K562 (cell line): ENCODE results near the gene ZNF24. TPM values are rescaled to one million over a fixed set of nuclear protein-coding genes. Genes with fewer than 3 reads are reported as not detected.

Source experiments
- CBX3 ChIP-seq, 2 experiments: IDR thresholded peaks; 1 replicate in 1 of 2; 2 replicates in 1 of 2; pipeline ENCODE4 v1.6.1; 2012; ENCODE audit warnings: inconsistent platforms in 2 of 2, low read length in 2 of 2, borderline replicate concordance in 1 of 2, control low read depth in 1 of 2
- CHCHD3 ChIP-seq: fragments of 250-450 bp; sonication (Bioruptor Pico); IDR thresholded peaks from 2 replicates; pipeline ENCODE4 v2.1.2; 2022; ENCODE audit warnings: mild to moderate bottlenecking
- DIDO1 ChIP-seq: fragments of 450-650 bp; IDR thresholded peaks from 2 replicates; pipeline ENCODE4 v1.6.1; 2016; ENCODE audit warnings: low read depth, missing biosample characterization, missing genetic modification characterization
- E2F8 ChIP-seq: fragments of 450-650 bp; IDR thresholded peaks from 2 replicates; pipeline ENCODE4 v1.7.1; 2018; ENCODE audit warnings: mild to moderate bottlenecking, low read depth; ENCODE audit not compliant: partially characterized antibody
- ELF1 ChIP-seq: fragments of 200-800 bp; sonication (Bioruptor generic); IDR thresholded peaks from 2 replicates; pipeline ENCODE4 v1.6.1; 2016; ENCODE audit warnings: missing genetic modification characterization, missing compliant biosample characterization
- FOXJ3 ChIP-seq: sonication (generic); formaldehyde crosslinking; IDR thresholded peaks from 2 replicates; pipeline ENCODE4 v1.4.0; 2020; ENCODE audit warnings: mild to moderate bottlenecking, missing genetic modification reagents
- HDAC6 ChIP-seq: IDR thresholded peaks from 2 replicates; pipeline ENCODE4 v1.6.1; 2012; ENCODE audit warnings: low read depth, mild to moderate bottlenecking, control low read depth, inconsistent platforms, low read length, moderate library complexity
- KAT2B ChIP-seq: IDR thresholded peaks from one replicate; pipeline ENCODE4 v1.6.1; 2012; ENCODE audit warnings: low read depth, mild to moderate bottlenecking, control low read depth, inconsistent platforms, low read length, moderate library complexity
- KAT7 ChIP-seq: sonication (generic); formaldehyde crosslinking; IDR thresholded peaks from 2 replicates; pipeline ENCODE4 v1.8.0; 2022; ENCODE audit warnings: missing genetic modification reagents, mild to moderate bottlenecking, borderline replicate concordance
- MTA2 ChIP-seq: fragments of 450-650 bp; IDR thresholded peaks from 2 replicates; pipeline ENCODE4 v1.6.1; 2016; ENCODE audit warnings: low read depth
- MXI1 ChIP-seq: IDR thresholded peaks from 2 replicates; pipeline ENCODE4 v1.6.1; 2011; ENCODE audit warnings: low read depth, mild to moderate bottlenecking, improper control_type of control experiment, low read length
- NR2F6 ChIP-seq: fragments of 450-650 bp; formaldehyde crosslinking; IDR thresholded peaks from 2 replicates; pipeline ENCODE4 v1.4.0; 2020; ENCODE audit warnings: mild to moderate bottlenecking
- NR3C1 ChIP-seq: sonication (generic); formaldehyde crosslinking; IDR thresholded peaks from 2 replicates; pipeline ENCODE4 v1.8.1; 2022; ENCODE audit warnings: missing genetic modification reagents
- PHF8 ChIP-seq: fragments of 200-600 bp; sonication (generic); IDR thresholded peaks from 2 replicates; pipeline ENCODE4 v1.6.1; 2012; ENCODE audit warnings: mixed run types, mild to moderate bottlenecking, inconsistent platforms, low read length, moderate library complexity, borderline replicate concordance
- SMARCA5 ChIP-seq: fragments of 450-650 bp; IDR thresholded peaks from 2 replicates; pipeline ENCODE4 v1.6.1; 2016
- SP2 ChIP-seq: IDR thresholded peaks from 2 replicates; pipeline ENCODE4 v1.6.1; 2011; ENCODE audit warnings: mild to moderate bottlenecking, low read depth, low read length, moderate library complexity; ENCODE audit not compliant: poor library complexity, severe bottlenecking; ENCODE audit errors: extremely low read depth
- TAF15 ChIP-seq: fragments of 200-400 bp; formaldehyde crosslinking; IDR thresholded peaks from 2 replicates; pipeline ENCODE4 v1.6.1; 2017; ENCODE audit warnings: mild to moderate bottlenecking, low read depth, low read length, moderate library complexity
- TCF7 ChIP-seq: sonication (generic); IDR thresholded peaks from 2 replicates; pipeline ENCODE4 v1.6.1; 2016; ENCODE audit warnings: antibody characterized with exemption, borderline replicate concordance
- ZBTB5 ChIP-seq: fragments of 450-650 bp; IDR thresholded peaks from 2 replicates; pipeline ENCODE4 v1.6.1; 2017; ENCODE audit warnings: antibody characterized with exemption
- ZNF780A ChIP-seq: fragments of 250-450 bp; sonication (Bioruptor Pico); IDR thresholded peaks from 2 replicates; pipeline ENCODE4 v1.5.0; 2021; ENCODE audit warnings: mild to moderate bottlenecking
- polyA plus RNA-seq, 8 experiments: library from polyadenylated mRNA; depleted of rRNA in 4 of 8; stranded (reverse) in 5 of 8; unstranded in 3 of 8; fragments of >200 nt; fragmentation: Nextera tagmentation in 2 of 8; fragmentation: Illumina TruSeq in 1 of 8; extraction: Ambion mirVana in 2 of 8; extraction: Trizol in 1 of 8; gene quantifications; 2 replicates each; pipeline versions ENCODE4 v1.2.1 to v1.2.3, GENCODE V29; 2011 to 2014; ENCODE audit warnings: inconsistent platforms in 1 of 8, missing spikeins in 1 of 8
- total RNA-seq, 7 experiments: library from RNA; depleted of rRNA in 6 of 7; stranded (reverse); fragments of >200 nt in 6 of 7; fragmentation: Illumina TruSeq in 2 of 7; extraction: Trizol in 2 of 7; gene quantifications; 2 replicates each; pipeline versions ENCODE4 v1.2.1 to v1.2.3, GENCODE V29; 2011 to 2021; ENCODE audit warnings: low replicate concordance in 1 of 7
- TF ChIP-seq, protein P1 (sequence below), 2 experiments: fragments of 450-650 bp in 1 of 2; IDR thresholded peaks; 2 replicates each; pipeline ENCODE4 v1.6.1; 2011 to 2017; ENCODE audit warnings: low read depth in 2 of 2, antibody characterized with exemption in 1 of 2, borderline replicate concordance in 1 of 2, low read length in 1 of 2, mild to moderate bottlenecking in 1 of 2, mixed read lengths in 1 of 2; ENCODE audit not compliant: control insufficient read depth in 1 of 2

ZNF24 gene
- total and polyA plus RNA-seq, 9 of the 15 experiments (the other 6 are each of a cell fraction or from before 2014, with no cell fraction given), result 35.7 to 72.8 (median 54.1) TPM

DNA sequence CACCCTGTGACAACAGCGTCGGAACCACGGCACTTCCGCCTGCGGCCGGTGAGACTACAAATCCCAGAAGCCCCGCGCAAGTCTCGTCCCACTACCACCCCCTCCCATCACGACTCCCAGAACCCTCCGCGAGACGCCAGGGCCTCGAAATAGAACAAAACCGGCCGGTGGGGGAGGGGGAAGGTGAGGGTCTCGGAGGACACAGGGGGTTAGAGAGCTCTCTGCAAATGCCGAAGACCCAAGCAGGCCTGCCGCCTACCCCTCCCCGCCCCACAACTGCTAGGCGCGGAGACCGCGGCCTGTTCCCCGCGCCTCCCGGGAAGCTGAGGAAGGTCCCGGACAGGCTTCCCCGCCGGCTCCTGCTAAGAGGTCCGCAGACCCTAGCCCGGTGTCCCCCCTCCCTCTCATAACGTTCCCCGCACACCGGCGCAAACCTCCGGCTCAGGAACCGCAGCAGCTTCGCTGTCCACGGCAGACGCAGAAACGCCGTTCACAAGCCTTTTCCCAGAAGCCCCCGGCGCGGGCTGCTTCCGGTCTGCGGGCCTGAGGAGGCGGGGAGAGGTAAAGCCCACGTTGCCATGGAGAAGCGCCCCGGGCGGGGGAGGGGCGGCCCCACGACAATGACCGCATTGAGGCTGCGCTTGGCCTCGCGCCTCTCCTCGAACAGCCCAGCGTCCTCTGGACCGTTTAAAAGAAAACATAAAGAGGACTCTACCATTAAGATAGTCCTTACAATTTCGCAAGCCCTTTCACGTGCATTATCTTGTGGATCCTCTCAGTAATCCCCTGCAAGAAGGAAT lies at the start of gene ZNF24 (continued):
- TF ChIP-seq KAT2B (no peak), DIDO1 (tag) (peak; percentile 70), MXI1 (peak; percentile 93), TAF15 (no peak), E2F8 (no peak), PHF8 (peak; percentile 98), SP2 (no peak), NR2F6 (no peak), HDAC6 (no peak), CHCHD3 (CRISPR knock-in tag) (no peak; the same call in 1 of the 2 replicates), ZNF780A (CRISPR knock-in tag) (no peak), ELF1 (tag) (peak; percentile 98), MTA2 (no peak), TCF7 (no peak), NR3C1 (CRISPR knock-in tag) (no peak), KAT7 (peak; percentile 35; the same call in 1 of the 2 replicates), FOXJ3 (CRISPR knock-in tag) (peak; percentile 70), ZBTB5 (no peak), SMARCA5 (no peak), CBX3 (IDR thresholded peaks at IDR 0.05; ENCODE audit: borderline replicate concordance in 1 of 2, low read length in 2 of 2) (no peak; a peak in 1 of 3 replicates)
- TF ChIP-seq, protein P1, sequence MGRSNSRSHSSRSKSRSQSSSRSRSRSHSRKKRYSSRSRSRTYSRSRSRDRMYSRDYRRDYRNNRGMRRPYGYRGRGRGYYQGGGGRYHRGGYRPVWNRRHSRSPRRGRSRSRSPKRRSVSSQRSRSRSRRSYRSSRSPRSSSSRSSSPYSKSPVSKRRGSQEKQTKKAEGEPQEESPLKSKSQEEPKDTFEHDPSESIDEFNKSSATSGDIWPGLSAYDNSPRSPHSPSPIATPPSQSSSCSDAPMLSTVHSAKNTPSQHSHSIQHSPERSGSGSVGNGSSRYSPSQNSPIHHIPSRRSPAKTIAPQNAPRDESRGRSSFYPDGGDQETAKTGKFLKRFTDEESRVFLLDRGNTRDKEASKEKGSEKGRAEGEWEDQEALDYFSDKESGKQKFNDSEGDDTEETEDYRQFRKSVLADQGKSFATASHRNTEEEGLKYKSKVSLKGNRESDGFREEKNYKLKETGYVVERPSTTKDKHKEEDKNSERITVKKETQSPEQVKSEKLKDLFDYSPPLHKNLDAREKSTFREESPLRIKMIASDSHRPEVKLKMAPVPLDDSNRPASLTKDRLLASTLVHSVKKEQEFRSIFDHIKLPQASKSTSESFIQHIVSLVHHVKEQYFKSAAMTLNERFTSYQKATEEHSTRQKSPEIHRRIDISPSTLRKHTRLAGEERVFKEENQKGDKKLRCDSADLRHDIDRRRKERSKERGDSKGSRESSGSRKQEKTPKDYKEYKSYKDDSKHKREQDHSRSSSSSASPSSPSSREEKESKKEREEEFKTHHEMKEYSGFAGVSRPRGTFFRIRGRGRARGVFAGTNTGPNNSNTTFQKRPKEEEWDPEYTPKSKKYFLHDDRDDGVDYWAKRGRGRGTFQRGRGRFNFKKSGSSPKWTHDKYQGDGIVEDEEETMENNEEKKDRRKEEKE (IDR thresholded peaks at IDR 0.05; ENCODE audit: borderline replicate concordance in 1 of 2, control insufficient read depth in 1 of 2, low read depth in 2 of 2, low read length in 1 of 2), result no peak
